Astrocyte of the cerebellum (primary cell): Measurements from ENCODE around the gene GTF2H4.

Experiments
- DNase-seq: peaks from one replicate; pipeline ENCODE4 v3.0.0-alpha.2; 2011; ENCODE audit warnings: low read depth
- H3K4me3 ChIP-seq: 2 replicates; pipeline ENCODE4 v1.5.1; 2011; ENCODE audit warnings: mild to moderate bottlenecking, low read depth, low read length, moderate library complexity
- CTCF ChIP-seq: IDR thresholded peaks from 2 replicates; pipeline ENCODE4 v1.5.1; 2012; ENCODE audit warnings: low read length, low read depth, moderate library complexity, mild to moderate bottlenecking; ENCODE audit errors: missing control alignments
- in situ Hi-C: cut with HindIII; loops from 2 replicates; pipeline ENCODE4 v1.10.0; 2017; ENCODE audit warnings: low sequenced_read_pairs

Gene GTF2H4

GRCh38 chr6:30891816-30892538 is 16.0 kb upstream of the GTF2H4 start:
- in situ Hi-C loops, result no loop called here
- DNase-seq, result no peak
- no peak overlapping the region for H3K4me3 ChIP-seq
- TF ChIP-seq CTCF, result no peak

- in situ Hi-C loops, result no loop called here
- peak; percentile 24 for TF ChIP-seq CTCF
- no peak for DNase-seq
- H3K4me3 ChIP-seq, result no peak overlapping the region
These were observed 14.9 kb upstream of the GTF2H4 start for GRCh38 chr6:30893001-30893591.

- no peak for TF ChIP-seq CTCF
- in situ Hi-C loops, result no loop called here
- DNase-seq, result no peak
- H3K4me3 ChIP-seq, result no peak overlapping the region
These were observed 14.3 kb upstream of the GTF2H4 start for GRCh38 chr6:30893666-30894065.

- in situ Hi-C loops, result no loop called here
- no peak for DNase-seq
- H3K4me3 ChIP-seq, result no peak overlapping the region
- TF ChIP-seq CTCF, result no peak
These were observed 13.6 kb upstream of the GTF2H4 start for GRCh38 chr6:30894381-30894780.

GRCh38 chr6:30894935-30895334 is 13.1 kb upstream of the GTF2H4 start:
- no peak for TF ChIP-seq CTCF
- in situ Hi-C loops, result no loop called here
- no peak overlapping the region for H3K4me3 ChIP-seq
- no peak for DNase-seq

- no peak overlapping the region for H3K4me3 ChIP-seq
- DNase-seq, result no peak
- TF ChIP-seq CTCF, result no peak
- in situ Hi-C loops, result no loop called here
These were observed 12.7 kb upstream of the GTF2H4 start for GRCh38 chr6:30895343-30895742.
